HL-60 (cell line): ENCODE data around the gene MYOF.

Source experiments
- GABPA ChIP-seq: IDR thresholded peaks from 2 replicates; pipeline ENCODE4 v1.6.1; 2012; ENCODE audit warnings: low read depth
- TF ChIP-seq, protein P1 (sequence below): IDR thresholded peaks from 2 replicates; pipeline ENCODE4 v1.6.1; 2012; ENCODE audit warnings: low read depth; ENCODE audit not compliant: insufficient replicate concordance
- TF ChIP-seq, protein P2 (sequence below): IDR thresholded peaks from one replicate; pipeline ENCODE4 v1.5.1; 2011; ENCODE audit warnings: low read length, control low read depth, inconsistent platforms; ENCODE audit not compliant: insufficient read depth

DNA sequence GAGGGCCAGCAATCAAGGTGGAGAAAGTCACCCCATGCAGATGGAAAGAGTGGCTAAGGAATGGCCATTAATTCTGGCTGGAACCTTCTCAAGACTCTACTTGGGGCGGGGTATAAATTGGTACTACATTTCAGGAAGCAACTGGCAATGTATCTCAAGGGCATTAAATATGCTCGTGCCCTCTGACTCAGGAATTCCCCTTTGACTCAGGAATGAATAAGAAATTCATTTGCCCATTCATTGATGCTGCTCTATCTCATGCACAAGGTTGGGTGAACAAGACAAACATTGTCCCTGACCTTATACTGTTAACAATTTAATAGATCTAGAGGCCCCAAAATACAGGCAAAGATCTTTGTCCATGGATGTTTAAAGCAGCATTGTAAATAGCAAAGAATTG, 188.1 kb downstream of the MYOF start:
- TF ChIP-seq, protein P1, sequence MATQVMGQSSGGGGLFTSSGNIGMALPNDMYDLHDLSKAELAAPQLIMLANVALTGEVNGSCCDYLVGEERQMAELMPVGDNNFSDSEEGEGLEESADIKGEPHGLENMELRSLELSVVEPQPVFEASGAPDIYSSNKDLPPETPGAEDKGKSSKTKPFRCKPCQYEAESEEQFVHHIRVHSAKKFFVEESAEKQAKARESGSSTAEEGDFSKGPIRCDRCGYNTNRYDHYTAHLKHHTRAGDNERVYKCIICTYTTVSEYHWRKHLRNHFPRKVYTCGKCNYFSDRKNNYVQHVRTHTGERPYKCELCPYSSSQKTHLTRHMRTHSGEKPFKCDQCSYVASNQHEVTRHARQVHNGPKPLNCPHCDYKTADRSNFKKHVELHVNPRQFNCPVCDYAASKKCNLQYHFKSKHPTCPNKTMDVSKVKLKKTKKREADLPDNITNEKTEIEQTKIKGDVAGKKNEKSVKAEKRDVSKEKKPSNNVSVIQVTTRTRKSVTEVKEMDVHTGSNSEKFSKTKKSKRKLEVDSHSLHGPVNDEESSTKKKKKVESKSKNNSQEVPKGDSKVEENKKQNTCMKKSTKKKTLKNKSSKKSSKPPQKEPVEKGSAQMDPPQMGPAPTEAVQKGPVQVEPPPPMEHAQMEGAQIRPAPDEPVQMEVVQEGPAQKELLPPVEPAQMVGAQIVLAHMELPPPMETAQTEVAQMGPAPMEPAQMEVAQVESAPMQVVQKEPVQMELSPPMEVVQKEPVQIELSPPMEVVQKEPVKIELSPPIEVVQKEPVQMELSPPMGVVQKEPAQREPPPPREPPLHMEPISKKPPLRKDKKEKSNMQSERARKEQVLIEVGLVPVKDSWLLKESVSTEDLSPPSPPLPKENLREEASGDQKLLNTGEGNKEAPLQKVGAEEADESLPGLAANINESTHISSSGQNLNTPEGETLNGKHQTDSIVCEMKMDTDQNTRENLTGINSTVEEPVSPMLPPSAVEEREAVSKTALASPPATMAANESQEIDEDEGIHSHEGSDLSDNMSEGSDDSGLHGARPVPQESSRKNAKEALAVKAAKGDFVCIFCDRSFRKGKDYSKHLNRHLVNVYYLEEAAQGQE = no peak
- TF ChIP-seq, protein P2, sequence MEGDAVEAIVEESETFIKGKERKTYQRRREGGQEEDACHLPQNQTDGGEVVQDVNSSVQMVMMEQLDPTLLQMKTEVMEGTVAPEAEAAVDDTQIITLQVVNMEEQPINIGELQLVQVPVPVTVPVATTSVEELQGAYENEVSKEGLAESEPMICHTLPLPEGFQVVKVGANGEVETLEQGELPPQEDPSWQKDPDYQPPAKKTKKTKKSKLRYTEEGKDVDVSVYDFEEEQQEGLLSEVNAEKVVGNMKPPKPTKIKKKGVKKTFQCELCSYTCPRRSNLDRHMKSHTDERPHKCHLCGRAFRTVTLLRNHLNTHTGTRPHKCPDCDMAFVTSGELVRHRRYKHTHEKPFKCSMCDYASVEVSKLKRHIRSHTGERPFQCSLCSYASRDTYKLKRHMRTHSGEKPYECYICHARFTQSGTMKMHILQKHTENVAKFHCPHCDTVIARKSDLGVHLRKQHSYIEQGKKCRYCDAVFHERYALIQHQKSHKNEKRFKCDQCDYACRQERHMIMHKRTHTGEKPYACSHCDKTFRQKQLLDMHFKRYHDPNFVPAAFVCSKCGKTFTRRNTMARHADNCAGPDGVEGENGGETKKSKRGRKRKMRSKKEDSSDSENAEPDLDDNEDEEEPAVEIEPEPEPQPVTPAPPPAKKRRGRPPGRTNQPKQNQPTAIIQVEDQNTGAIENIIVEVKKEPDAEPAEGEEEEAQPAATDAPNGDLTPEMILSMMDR = no peak
- TF ChIP-seq GABPA = no peak
